GM12891 (cell line): ENCODE results near the gene BCL7B. TPM values are rescaled to one million over a fixed set of nuclear protein-coding genes. Genes with fewer than 3 reads are reported as not detected.

Experiments
- DNase-seq: peaks from one replicate; pipeline ENCODE4 v3.0.0; 2011; ENCODE audit warnings: low spot score; ENCODE audit not compliant: insufficient read length
- FAIRE-seq: peaks from 2 replicates; lab custom pipeline; 2011; peaks lifted over from hg19 to GRCh38; lab: Jason Lieb, UNC
- PAX5 ChIP-seq: IDR thresholded peaks from 2 replicates; pipeline ENCODE4 v1.6.1; 2011; ENCODE audit warnings: low read length, moderate library complexity, mild to moderate bottlenecking; ENCODE audit not compliant: insufficient read depth, severe bottlenecking
- POLR2A ChIP-seq: IDR thresholded peaks from 2 replicates; pipeline ENCODE4 v1.6.1; 2011; ENCODE audit warnings: low read depth, low read length, control low read depth
- POLR2AphosphoS5 ChIP-seq: IDR thresholded peaks from 2 replicates; pipeline ENCODE4 v1.6.1; 2011; ENCODE audit warnings: low read depth, low read length, control low read depth
- POU2F2 ChIP-seq: IDR thresholded peaks from 2 replicates; pipeline ENCODE4 v1.6.1; 2011; ENCODE audit warnings: low read depth, mild to moderate bottlenecking, control low read depth, low read length, moderate library complexity
- SPI1 ChIP-seq: IDR thresholded peaks from 2 replicates; pipeline ENCODE4 v1.6.1; 2011; ENCODE audit warnings: low read depth, low read length, control low read depth
- TAF1 ChIP-seq: IDR thresholded peaks from 2 replicates; pipeline ENCODE4 v1.6.1; 2011; ENCODE audit warnings: low read depth, low read length, control low read depth
- polyA plus RNA-seq: library from polyadenylated mRNA; unstranded; fragments of >200 nt; gene quantifications from one replicate; pipeline ENCODE4 v1.2.1, GENCODE V29; 2012; ENCODE audit warnings: low read depth, missing spikeins, inconsistent platforms; ENCODE audit not compliant: missing spikeins

BCL7B gene
- 40.6 TPM for polyA plus RNA-seq

GRCh38 chr7:73557397-73558257 is at the start of gene BCL7B:
Gene BCL7B (minus strand): TSS chr7:73557690. CDS start chr7:73557578, 112 bp downstream.
- peak; percentile 54; the same call in 1 of the 2 replicates for TF ChIP-seq POLR2AphosphoS5
- no peak for TF ChIP-seq SPI1
- TF ChIP-seq POLR2A = peak; percentile 42; the same call in 1 of the 2 replicates
- TF ChIP-seq PAX5 = no peak
- TF ChIP-seq POU2F2 = no peak
- FAIRE-seq (no peak), DNase-seq (peak; percentile 94)

DNA sequence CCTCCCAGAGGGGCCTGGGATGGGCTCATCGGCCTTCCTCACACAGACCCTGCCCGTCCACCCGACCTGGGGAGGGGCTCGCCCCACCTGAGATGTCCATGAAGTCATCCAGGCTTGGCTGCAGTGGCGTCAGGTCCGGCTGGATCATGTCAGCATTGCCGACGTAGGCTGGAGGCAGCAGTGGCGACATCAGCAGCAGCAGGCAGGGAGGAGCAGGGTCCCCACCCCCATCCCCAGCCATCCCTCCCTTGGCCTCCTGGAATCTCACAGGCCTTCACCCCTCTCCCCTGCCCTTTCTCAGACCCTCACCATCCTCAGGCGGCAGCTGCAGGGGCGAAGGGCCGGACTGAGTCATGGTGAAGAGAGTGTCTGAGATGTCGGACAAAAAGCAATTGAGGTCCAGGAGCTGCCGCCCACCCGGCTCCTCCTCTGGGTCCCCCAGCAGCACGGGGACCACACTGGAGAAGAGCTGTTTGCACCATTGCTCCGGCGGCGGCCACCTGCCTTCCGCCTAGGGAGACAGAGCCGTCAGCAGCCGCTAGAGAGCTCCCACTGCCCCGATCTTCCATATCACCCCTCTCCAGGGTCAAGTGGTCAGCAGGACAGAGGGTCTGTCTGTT is 48.2 kb upstream of the BCL7B start:
- no peak for TF ChIP-seq POU2F2
- no peak for TF ChIP-seq POLR2A
- no peak for TF ChIP-seq POLR2AphosphoS5
- TF ChIP-seq PAX5 = no peak
- no peak for TF ChIP-seq TAF1
- TF ChIP-seq SPI1 = no peak
- DNase-seq (no peak), FAIRE-seq (no peak)

DNA sequence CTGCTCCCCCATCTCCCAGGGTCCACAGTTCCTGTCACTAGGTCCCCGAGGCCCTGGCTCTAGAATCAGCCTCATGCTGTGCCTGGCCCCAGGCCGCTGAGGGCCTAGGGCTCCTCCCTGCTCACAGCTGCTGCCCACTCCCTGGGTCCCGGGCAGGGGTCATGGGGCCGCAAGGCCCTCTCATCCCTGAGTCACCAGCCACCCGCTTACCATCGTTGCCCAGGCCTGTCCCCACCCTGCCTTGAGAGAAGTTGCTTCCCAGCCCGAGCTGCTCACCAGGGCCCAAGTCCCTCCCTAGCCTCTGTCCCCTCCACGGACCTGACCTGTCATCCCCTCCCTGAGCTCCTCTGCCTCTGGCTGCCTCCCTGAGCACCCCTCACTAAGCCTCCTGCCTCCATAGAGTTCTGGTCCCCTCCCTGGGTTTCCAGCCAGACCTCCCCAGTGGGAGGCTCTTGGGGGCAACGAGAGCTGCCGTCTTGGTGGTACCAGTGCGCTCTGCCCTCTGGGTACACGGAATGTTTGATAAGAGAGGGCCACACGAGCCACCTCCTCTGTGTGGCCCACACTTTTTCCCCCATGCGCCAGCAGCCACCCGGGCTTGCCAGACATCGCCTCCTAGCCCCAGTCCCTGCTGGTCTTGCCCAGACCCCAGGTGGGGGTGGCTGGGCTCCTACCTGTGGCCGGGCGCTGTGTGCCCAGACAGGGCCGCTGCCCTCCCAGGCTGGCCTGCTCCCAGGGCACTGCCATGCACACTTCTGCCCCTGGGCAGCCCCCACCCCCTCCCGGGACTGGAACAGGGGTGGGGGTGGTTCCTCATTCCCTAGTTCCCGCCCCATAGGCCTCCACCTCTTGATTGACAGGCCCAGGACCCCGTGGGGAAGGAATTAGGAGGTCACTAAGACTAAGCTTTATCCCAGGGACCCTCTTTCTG is 45.5 kb upstream of the BCL7B start:
- FAIRE-seq = no peak
- DNase-seq = no peak

GRCh38 chr7:73599916-73600315 is 42.4 kb upstream of the BCL7B start:
- DNase-seq = no peak
- TF ChIP-seq PAX5 (no peak), SPI1 (no peak), TAF1 (no peak)
- no peak for FAIRE-seq

More for the DNA sequence above, 45.5 kb upstream of the BCL7B start:
- TF ChIP-seq SPI1 (no peak), POU2F2 (no peak), TAF1 (no peak), POLR2A (no peak), PAX5 (no peak), POLR2AphosphoS5 (no peak)

DNA sequence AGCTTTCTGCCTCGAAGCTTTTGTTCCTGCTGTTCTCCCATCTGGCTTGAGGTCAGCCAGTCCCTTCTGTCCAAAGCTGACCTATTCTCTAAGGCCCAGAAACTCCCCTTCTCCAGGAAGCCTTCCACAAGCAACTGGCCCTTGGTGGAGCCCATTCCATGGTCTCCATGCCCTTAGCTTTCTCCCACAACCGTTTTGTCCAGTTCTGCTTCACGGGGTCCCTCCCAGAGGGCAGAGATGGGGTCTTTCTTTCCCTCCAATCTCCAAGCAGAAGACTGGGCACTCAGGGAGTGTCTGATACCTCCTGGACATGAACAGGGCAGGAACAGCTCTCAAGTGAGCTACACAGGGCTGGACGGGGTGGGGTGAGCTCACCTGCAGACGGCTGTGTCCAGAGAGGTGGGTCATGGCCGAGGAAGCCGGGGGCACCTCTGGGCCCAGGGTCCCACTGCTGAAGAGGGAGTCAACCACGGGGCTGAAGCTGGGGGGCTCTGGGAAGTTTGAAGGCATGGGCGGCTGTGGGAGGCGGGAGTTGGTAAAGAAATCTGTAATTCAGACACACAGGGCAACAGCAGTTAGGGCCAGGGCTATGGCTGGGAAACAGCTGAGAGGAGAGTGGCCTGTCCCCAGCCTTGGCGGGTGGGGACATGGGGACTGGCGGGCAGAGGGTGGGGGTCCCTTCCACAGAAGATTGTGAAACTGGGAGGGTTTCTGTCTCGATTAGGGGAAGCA is 41.8 kb upstream of the BCL7B start:
- TF ChIP-seq SPI1 = no peak
- TF ChIP-seq PAX5 = no peak
- DNase-seq (no peak), FAIRE-seq (no peak)

DNA sequence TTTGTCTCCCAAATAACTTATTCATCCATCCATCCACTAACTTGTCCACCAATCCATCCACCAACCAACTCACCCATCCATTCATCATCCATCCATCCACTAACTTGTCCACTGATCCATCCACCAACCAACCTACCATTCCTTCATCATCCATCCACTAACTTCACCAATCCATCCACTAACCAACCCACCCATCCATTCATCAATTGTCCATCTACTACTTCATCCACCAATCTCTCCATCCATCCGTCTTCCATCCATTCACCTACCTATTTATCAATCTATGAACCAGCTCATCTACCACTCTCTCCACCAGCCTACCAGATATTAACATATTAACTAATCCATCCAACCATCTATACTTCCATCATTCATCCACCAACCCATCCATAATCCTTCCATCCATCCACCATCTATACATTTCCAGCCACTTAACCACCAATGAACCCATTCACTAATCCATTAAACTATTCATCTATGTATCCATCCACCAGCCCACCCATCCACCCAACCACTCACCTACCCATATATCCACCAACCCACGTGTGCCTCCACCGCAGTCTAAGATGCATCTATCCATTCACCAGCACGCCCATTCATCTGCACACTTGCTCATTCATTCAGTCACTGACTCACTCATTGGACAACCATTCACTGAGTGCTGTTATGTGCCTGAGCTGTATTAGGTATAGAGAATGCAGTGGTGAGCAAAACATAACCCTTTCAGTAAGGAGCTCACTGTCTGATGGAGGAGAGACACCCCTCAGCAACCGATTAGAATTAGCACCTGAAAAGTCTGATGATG is 40.7 kb upstream of the BCL7B start:
- TF ChIP-seq POLR2AphosphoS5 = no peak
- no peak for TF ChIP-seq PAX5
- TF ChIP-seq POLR2A = no peak
- TF ChIP-seq TAF1 = no peak
- TF ChIP-seq SPI1 = no peak
- TF ChIP-seq POU2F2 = no peak
- DNase-seq (no peak), FAIRE-seq (peak; percentile 40)

GRCh38 chr7:73596191-73597065 is 38.9 kb upstream of the BCL7B start:
- DNase-seq (no peak), FAIRE-seq (no peak)
- TF ChIP-seq POU2F2 = no peak
- no peak for TF ChIP-seq PAX5
- no peak for TF ChIP-seq TAF1

- no peak for FAIRE-seq
- TF ChIP-seq SPI1 (no peak), POU2F2 (no peak), POLR2A (no peak), PAX5 (no peak), POLR2AphosphoS5 (no peak), TAF1 (no peak)
- DNase-seq = no peak
These were observed 37.9 kb upstream of the BCL7B start for GRCh38 chr7:73595358-73595757.
